ENCODE measurements around the gene FNDC4. TPM values are rescaled to one million over a fixed set of nuclear protein-coding genes. Genes with fewer than 3 reads are reported as not detected.

FNDC4 gene
- total RNA-seq, 1 donor from 2014 or later, result 2.0 TPM

DNA sequence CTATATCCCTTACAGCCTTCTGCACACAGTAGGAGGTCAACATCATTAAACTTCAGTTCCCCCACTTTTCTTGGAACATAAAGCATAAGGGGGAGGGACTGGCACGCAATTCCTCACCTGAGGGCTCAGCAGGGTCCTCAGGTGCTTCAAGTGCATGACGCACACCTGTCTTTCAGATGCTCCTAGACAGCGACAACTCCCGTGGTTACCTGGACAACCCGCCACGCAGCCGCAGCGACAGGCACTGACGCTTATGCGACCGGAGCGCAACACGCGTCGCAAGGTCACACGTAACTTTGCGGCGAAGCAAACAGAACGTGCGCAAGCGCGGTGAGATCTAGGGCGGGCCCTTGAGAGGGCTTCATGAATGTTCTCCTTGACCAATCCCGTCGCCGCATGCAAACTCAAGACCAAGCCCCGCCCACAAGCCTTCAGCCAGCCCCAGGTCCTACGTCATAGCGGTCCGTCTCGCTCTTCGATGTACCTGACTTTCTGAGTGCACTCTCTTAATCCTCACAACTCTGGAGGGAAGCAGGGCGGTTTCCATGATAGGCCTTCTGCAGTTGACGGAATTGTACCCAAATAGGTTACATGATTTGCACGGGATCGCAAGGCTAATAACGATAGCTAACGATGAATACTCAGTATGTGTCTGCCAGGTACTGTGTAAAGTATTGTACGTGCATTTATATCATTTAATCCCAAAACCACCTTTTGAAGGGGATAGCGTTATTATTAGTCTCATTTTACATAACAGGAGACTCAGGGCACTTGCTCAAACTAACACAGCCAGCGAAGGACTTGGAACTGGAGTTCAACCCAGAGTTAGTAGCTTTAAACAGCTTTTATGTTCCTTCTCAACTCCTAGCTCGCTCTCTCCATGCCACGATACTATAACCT, 5.3 kb downstream of the FNDC4 start, which contains the start of gene IFT172:
TSS of gene IFT172 (minus strand) at position 246 of the 900 bp plus-strand sequence. CDS start at position 156, 90 bp downstream.
- intact Hi-C loops (cut with DNase I), result no loop called here
- TF ChIP-seq, protein P1, sequence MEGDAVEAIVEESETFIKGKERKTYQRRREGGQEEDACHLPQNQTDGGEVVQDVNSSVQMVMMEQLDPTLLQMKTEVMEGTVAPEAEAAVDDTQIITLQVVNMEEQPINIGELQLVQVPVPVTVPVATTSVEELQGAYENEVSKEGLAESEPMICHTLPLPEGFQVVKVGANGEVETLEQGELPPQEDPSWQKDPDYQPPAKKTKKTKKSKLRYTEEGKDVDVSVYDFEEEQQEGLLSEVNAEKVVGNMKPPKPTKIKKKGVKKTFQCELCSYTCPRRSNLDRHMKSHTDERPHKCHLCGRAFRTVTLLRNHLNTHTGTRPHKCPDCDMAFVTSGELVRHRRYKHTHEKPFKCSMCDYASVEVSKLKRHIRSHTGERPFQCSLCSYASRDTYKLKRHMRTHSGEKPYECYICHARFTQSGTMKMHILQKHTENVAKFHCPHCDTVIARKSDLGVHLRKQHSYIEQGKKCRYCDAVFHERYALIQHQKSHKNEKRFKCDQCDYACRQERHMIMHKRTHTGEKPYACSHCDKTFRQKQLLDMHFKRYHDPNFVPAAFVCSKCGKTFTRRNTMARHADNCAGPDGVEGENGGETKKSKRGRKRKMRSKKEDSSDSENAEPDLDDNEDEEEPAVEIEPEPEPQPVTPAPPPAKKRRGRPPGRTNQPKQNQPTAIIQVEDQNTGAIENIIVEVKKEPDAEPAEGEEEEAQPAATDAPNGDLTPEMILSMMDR (IDR thresholded peaks at IDR 0.05), result no peak
- DNase-seq, result peak; percentile 99

DNA sequence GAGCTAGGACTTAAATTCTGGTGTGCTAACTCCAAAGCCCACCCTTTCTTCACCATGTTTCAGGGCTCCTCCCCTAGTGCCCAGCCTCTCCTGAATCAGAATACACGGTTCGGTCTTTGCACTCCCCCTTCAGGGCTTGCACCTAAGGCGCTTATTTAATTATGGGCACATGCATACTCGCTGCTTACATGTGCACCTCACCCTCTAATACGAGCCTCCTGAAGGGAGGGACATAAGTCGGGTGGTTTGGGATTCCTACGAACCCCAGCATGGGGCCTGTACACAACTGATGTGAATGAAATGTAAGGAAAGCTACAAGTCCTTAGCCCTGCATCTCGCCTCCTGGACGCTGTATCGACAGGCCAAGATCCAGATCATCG, 5.9 kb downstream of the FNDC4 start:
- intact Hi-C loops (cut with DNase I), result no loop called here
- Histone ChIP-seq H3K27ac (peak overlapping the region; percentile 80), H3K4me1 (peaks cover 3% of the 10 kb centered on the region), H3K27me3 (no peaks in the 10 kb centered on the region), H3K4me3 (peak overlapping the region; percentile 73), H3K9me3 (no peaks in the 10 kb centered on the region), H3K36me3 (peaks cover under 1% of the 10 kb centered on the region)
- no peak for DNase-seq
- TF ChIP-seq, protein P1 (IDR thresholded peaks at IDR 0.05), result no peak
- no peak for ATAC-seq

More for the DNA sequence above, 5.3 kb downstream of the FNDC4 start, which contains the start of gene IFT172:
- Histone ChIP-seq H3K4me1 (peaks cover 3% of the 10 kb centered on the region), H3K9me3 (no peaks in the 10 kb centered on the region), H3K27ac (peak within 1 kb of the TSS; percentile 80), H3K4me3 (peak within 1 kb of the TSS; percentile 73), H3K36me3 (no peaks in the 10 kb centered on the region), H3K27me3 (no peaks in the 10 kb centered on the region)
- ATAC-seq, result peak; percentile 99

DNA sequence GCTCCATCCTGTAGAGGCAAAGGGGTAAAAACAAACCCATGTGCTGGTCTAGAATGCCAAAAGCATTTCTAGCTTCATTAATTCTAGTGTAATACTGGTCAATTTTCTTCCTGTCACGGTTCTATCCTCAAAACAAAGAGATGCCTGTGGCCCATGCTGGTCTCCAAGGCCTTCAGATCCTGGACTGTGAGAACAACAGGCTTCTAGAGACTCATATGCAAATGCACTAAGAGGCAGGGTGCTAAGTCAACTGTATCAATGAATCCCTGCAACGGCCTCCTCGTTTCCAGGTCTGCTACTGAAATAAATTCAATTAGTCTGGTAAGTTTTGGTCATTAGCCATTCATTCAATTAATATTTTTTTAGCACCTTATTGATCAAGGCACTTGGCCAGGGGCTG, 9.5 kb downstream of the FNDC4 start:
- DNase-seq (no peak), ATAC-seq (no peak)
- TF ChIP-seq, protein P1 (IDR thresholded peaks at IDR 0.05), result no peak
- intact Hi-C loops (cut with DNase I), result no loop called here
- Histone ChIP-seq H3K36me3 (peaks cover 21% of the 10 kb centered on the region), H3K9me3 (no peaks in the 10 kb centered on the region), H3K4me1 (peaks cover 3% of the 10 kb centered on the region), H3K27ac (no peak overlapping the region), H3K4me3 (no peak overlapping the region), H3K27me3 (no peaks in the 10 kb centered on the region)

DNA sequence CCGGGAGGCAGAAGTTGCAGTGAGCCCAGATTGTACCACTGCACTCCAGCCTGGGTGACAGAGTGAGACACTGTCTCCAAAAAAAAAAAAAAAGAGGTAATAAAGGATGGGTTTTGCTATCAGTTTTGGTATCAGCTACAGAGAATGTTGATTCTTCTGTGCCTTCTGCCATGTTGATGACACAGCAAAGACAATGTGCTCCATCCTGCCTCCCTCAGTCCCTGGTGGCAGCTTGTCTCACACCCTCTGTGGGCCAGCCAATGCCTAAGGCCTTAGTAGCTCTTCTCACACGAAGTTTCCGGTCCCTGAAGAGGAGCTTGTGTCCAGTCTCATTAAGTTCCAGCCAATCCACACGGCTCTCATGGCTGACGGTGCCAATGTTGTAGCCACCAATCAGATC, 23.0 kb downstream of the FNDC4 start:
- Histone ChIP-seq H3K4me1 (no peaks in the 10 kb centered on the region), H3K4me3 (no peak overlapping the region), H3K27me3 (no peaks in the 10 kb centered on the region), H3K9me3 (no peaks in the 10 kb centered on the region), H3K27ac (no peak overlapping the region), H3K36me3 (peaks cover 36% of the 10 kb centered on the region)
- intact Hi-C loops (cut with DNase I), result no loop called here
- ATAC-seq (no peak), DNase-seq (no peak)
- TF ChIP-seq, protein P1 (IDR thresholded peaks at IDR 0.05), result no peak

DNA sequence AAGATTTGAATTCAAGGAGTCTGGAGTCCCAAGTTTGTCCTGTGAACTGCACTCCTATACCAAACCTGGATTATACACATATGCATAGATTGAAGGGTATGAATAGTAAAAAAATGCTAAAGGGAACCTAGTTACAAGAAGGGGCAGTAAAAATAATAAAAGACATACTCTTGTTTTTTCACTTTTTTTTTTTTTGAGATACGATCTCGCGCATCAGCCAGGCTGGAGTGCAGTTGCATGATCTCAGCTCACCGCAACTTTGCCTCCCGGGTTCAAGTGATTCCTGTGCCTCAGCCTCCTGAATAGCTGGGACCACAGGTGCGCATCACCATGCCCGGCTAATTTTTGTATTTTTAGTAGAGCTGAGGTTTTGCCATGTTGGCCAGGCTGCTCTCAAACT, 30.6 kb downstream of the FNDC4 start:
- TF ChIP-seq, protein P1 (IDR thresholded peaks at IDR 0.05), result no peak
- Histone ChIP-seq H3K27me3 (no peaks in the 10 kb centered on the region), H3K9me3 (no peaks in the 10 kb centered on the region), H3K4me3 (no peak overlapping the region), H3K36me3 (peaks cover 10% of the 10 kb centered on the region), H3K27ac (no peak overlapping the region), H3K4me1 (no peaks in the 10 kb centered on the region)
- DNase-seq (no peak), ATAC-seq (no peak)
- intact Hi-C loops (cut with DNase I), result no loop called here

Data from upper lobe of right lung (tissue), 1 donor.